K562 (cell line): Measurements from ENCODE around the gene PNKD. TPM values are rescaled to one million over a fixed set of nuclear protein-coding genes. Genes with fewer than 3 reads are reported as not detected.

Experiments used
- ELF4 ChIP-seq: fragments of 450-650 bp; formaldehyde crosslinking; IDR thresholded peaks from 2 replicates; pipeline ENCODE4 v1.4.0; 2022; ENCODE audit warnings: missing genetic modification characterization
- FOXA1 ChIP-seq: fragments of 450-650 bp; IDR thresholded peaks from 2 replicates; pipeline ENCODE4 v1.6.1; 2016; ENCODE audit warnings: mild to moderate bottlenecking, borderline replicate concordance
- JUNB ChIP-seq: fragments of 450-650 bp; formaldehyde crosslinking; conservative IDR thresholded peaks from 2 replicates; pipeline ENCODE4 v1.4.0; 2020; ENCODE audit warnings: mild to moderate bottlenecking
- KLF6 ChIP-seq: fragments of 250-450 bp; sonication (Bioruptor Pico); IDR thresholded peaks from 2 replicates; pipeline ENCODE4 v1.4.0; 2020; ENCODE audit warnings: mild to moderate bottlenecking, moderate library complexity, borderline replicate concordance
- L3MBTL2 ChIP-seq: fragments of 450-650 bp; IDR thresholded peaks from 2 replicates; pipeline ENCODE4 v1.6.1; 2016; ENCODE audit warnings: mild to moderate bottlenecking, moderate library complexity
- NFYB ChIP-seq: IDR thresholded peaks from 2 replicates; pipeline ENCODE4 v1.6.1; 2011; ENCODE audit warnings: mild to moderate bottlenecking, moderate library complexity; ENCODE audit not compliant: insufficient read length; ENCODE audit errors: extremely low read depth
- NR2C1 ChIP-seq, 2 experiments: fragments of 450-650 bp; IDR thresholded peaks; 2 replicates each; pipeline ENCODE4 v1.6.1; 2017; ENCODE audit warnings: mild to moderate bottlenecking in 2 of 2, antibody characterized with exemption in 1 of 2, inconsistent platforms in 1 of 2, missing compliant biosample characterization in 1 of 2, missing genetic modification characterization in 1 of 2
- PCBP1 ChIP-seq: fragments of 200-400 bp; formaldehyde crosslinking; IDR thresholded peaks from 2 replicates; pipeline ENCODE4 v1.6.1; 2018; ENCODE audit warnings: mild to moderate bottlenecking, low read depth, low read length; ENCODE audit not compliant: poor library complexity, severe bottlenecking
- PML ChIP-seq: IDR thresholded peaks from 2 replicates; pipeline ENCODE4 v1.6.1; 2012; ENCODE audit warnings: low read length, inconsistent platforms
- RAD51 ChIP-seq: fragments of 450-650 bp; IDR thresholded peaks from 2 replicates; pipeline ENCODE4 v1.7.1; 2016; ENCODE audit warnings: low read depth, mild to moderate bottlenecking, borderline replicate concordance
- RBM22 ChIP-seq: fragments of 200-400 bp; formaldehyde crosslinking; IDR thresholded peaks from 2 replicates; pipeline ENCODE4 v1.6.1; 2018; ENCODE audit warnings: low read length, low read depth; ENCODE audit not compliant: poor library complexity, severe bottlenecking
- SAP30 ChIP-seq: fragments of 200-600 bp; sonication (generic); IDR thresholded peaks from 2 replicates; pipeline ENCODE4 v1.6.1; 2012; ENCODE audit warnings: borderline replicate concordance, low read depth, mild to moderate bottlenecking, moderate library complexity, low read length, control low read depth, inconsistent platforms; ENCODE audit not compliant: insufficient read depth, poor library complexity, severe bottlenecking
- SMARCE1 ChIP-seq: fragments of 450-650 bp; IDR thresholded peaks from 2 replicates; pipeline ENCODE4 v1.7.1; 2016; ENCODE audit warnings: mild to moderate bottlenecking
- U2AF2 ChIP-seq: fragments of 200-400 bp; formaldehyde crosslinking; optimal IDR thresholded peaks from 2 replicates; pipeline ENCODE3; 2017; ENCODE audit warnings: low read depth, mild to moderate bottlenecking, low read length
- ZNF274 ChIP-seq: IDR thresholded peaks from 2 replicates; pipeline ENCODE4 v1.6.1; 2011; ENCODE audit warnings: low read depth, mild to moderate bottlenecking, low read length, moderate library complexity, borderline replicate concordance
- ZNF584 ChIP-seq: fragments of 200-800 bp; sonication (Bioruptor generic); IDR thresholded peaks from 2 replicates; pipeline ENCODE4 v1.6.1; 2016; ENCODE audit warnings: low read depth, mild to moderate bottlenecking, missing genetic modification characterization, missing compliant biosample characterization
- ZNF79 ChIP-seq: fragments of 250-450 bp; sonication (Bioruptor Pico); IDR thresholded peaks from 2 replicates; pipeline ENCODE4 v1.4.0; 2020; ENCODE audit warnings: low read depth, mild to moderate bottlenecking, moderate library complexity
- polyA plus RNA-seq, 8 experiments: library from polyadenylated mRNA; depleted of rRNA in 4 of 8; stranded (reverse) in 5 of 8; unstranded in 3 of 8; fragments of >200 nt; fragmentation: Nextera tagmentation in 2 of 8; fragmentation: Illumina TruSeq in 1 of 8; extraction: Ambion mirVana in 2 of 8; extraction: Trizol in 1 of 8; gene quantifications; 2 replicates each; pipeline versions ENCODE4 v1.2.1 to v1.2.3, GENCODE V29; 2011 to 2014; ENCODE audit warnings: inconsistent platforms in 1 of 8, missing spikeins in 1 of 8
- total RNA-seq, 7 experiments: library from RNA; depleted of rRNA in 6 of 7; stranded (reverse); fragments of >200 nt in 6 of 7; fragmentation: Illumina TruSeq in 2 of 7; extraction: Trizol in 2 of 7; gene quantifications; 2 replicates each; pipeline versions ENCODE4 v1.2.1 to v1.2.3, GENCODE V29; 2011 to 2021; ENCODE audit warnings: low replicate concordance in 1 of 7
- TF ChIP-seq, protein P1 (sequence below): sonication (generic); formaldehyde crosslinking; IDR thresholded peaks from 2 replicates; pipeline ENCODE4 v1.9.0; 2022; ENCODE audit warnings: mild to moderate bottlenecking, missing genetic modification reagents
- TF ChIP-seq, protein P2 (sequence below), 3 experiments: fragments of 200-800 bp in 1 of 3; sonication (Bioruptor generic) in 1 of 3; sonication (generic) in 1 of 3; formaldehyde crosslinking in 1 of 3; IDR thresholded peaks; 2 replicates each; pipeline versions ENCODE4 v1.6.1 to v1.8.0; 2016 to 2022; ENCODE audit warnings: mild to moderate bottlenecking in 2 of 3, missing compliant biosample characterization in 2 of 3, missing genetic modification characterization in 2 of 3, missing genetic modification reagents in 1 of 3
- TF ChIP-seq, protein P3 (sequence below): fragments of 200-800 bp; sonication (Bioruptor generic); IDR thresholded peaks from 2 replicates; pipeline ENCODE4 v1.6.1; 2017; ENCODE audit warnings: missing genetic modification characterization, missing compliant biosample characterization

The PNKD gene
- total and polyA plus RNA-seq, 9 of the 15 experiments (the other 6 are each of a cell fraction or from before 2014, with no cell fraction given), result 26.0 to 105 (median 60.1) TPM

DNA sequence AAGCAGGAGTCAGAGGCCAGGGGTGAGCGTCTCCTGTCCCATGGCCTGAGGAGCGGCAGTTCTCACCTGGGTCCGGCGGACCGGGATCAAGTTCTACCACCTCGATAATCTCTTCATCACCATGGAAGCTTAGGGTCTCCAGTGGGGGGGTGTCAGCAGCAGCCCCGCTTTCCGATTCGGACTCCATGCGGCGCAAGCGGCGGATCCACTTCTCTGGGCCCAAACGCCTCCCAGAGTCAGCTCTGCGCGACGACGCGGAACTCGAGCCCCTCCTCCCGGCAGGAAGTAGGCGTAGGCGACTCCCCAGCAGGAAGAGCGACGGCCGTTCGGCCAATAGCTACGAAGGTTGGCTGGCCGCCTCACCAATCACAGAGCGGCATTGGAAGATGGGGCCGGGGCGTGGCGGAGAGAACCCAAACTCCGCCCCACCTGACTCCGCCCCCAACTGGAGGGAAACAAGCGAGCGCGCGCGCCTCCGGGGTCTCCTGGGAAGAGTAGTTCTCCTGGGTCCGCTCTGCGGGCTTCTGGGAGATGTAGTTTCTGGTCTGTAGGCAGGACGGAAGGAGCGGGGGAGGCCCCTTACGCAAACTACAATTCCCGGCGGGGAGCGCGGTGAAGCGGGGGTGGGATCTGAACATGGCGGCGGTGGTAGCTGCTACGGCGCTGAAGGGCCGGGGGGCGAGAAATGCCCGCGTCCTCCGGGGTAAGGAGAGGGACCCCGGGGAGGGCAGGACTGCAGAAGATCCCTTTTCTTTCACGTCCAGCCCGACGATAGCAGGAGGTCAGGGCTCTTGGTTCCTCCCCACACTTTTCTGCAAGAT, at the start of gene PNKD, which contains the start of gene AAMP (continued):
- TF ChIP-seq NFYB, result peak; percentile 64
- no peak for TF ChIP-seq U2AF2
- no peak for TF ChIP-seq ZNF274
- no peak for TF ChIP-seq ZNF79 (CRISPR knock-in tag)
- peak; percentile 25; the same call in 1 of the 2 replicates for TF ChIP-seq RAD51
- no peak for TF ChIP-seq PCBP1
- TF ChIP-seq L3MBTL2, result peak; percentile 39
- TF ChIP-seq ZNF584 (CRISPR knock-in tag), result peak; percentile 78
- TF ChIP-seq NR2C1 (IDR thresholded peaks at IDR 0.05), result no peak
- peak; percentile 85 for TF ChIP-seq NR2C1 (tag; IDR thresholded peaks at IDR 0.05)
- TF ChIP-seq RBM22, result no peak
- TF ChIP-seq SMARCE1, result no peak
- no peak for TF ChIP-seq JUNB (CRISPR knock-in tag)
- TF ChIP-seq KLF6 (CRISPR knock-in tag), result no peak; the same call in 1 of the 2 replicates
- TF ChIP-seq SAP30, result peak; percentile 49
- no peak for TF ChIP-seq FOXA1
- TF ChIP-seq, protein P1, sequence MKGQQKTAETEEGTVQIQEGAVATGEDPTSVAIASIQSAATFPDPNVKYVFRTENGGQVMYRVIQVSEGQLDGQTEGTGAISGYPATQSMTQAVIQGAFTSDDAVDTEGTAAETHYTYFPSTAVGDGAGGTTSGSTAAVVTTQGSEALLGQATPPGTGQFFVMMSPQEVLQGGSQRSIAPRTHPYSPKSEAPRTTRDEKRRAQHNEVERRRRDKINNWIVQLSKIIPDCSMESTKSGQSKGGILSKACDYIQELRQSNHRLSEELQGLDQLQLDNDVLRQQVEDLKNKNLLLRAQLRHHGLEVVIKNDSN (CRISPR knock-in tag), result peak; percentile 73
- TF ChIP-seq, protein P2, sequence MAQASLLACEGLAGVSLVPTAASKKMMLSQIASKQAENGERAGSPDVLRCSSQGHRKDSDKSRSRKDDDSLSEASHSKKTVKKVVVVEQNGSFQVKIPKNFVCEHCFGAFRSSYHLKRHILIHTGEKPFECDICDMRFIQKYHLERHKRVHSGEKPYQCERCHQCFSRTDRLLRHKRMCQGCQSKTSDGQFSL (CRISPR knock-in tag; IDR thresholded peaks at IDR 0.05), result peak; percentile 76; the same call in 1 of the 2 replicates
- TF ChIP-seq, protein P2 (tag; IDR thresholded peaks at IDR 0.05), result no peak
- no peak for TF ChIP-seq ELF4 (CRISPR knock-in tag)
- TF ChIP-seq PML, result peak; percentile 46; the same call in 1 of the 2 replicates
- TF ChIP-seq, protein P3, sequence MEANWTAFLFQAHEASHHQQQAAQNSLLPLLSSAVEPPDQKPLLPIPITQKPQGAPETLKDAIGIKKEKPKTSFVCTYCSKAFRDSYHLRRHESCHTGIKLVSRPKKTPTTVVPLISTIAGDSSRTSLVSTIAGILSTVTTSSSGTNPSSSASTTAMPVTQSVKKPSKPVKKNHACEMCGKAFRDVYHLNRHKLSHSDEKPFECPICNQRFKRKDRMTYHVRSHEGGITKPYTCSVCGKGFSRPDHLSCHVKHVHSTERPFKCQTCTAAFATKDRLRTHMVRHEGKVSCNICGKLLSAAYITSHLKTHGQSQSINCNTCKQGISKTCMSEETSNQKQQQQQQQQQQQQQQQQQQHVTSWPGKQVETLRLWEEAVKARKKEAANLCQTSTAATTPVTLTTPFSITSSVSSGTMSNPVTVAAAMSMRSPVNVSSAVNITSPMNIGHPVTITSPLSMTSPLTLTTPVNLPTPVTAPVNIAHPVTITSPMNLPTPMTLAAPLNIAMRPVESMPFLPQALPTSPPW, result peak; percentile 71
